Right cardiac atrium (tissue), 5 donors: ENCODE data around the gene SDCCAG8. TPM values are rescaled to one million over a fixed set of nuclear protein-coding genes. Genes with fewer than 3 reads are reported as not detected.

Experiments used
- ATAC-seq, 2 donors: fragments of 200-7000 bp; cut with Tn5 transposase; one replicate each; pipeline versions ENCODE4 v1.8.0 to v1.9.1; 2020; ENCODE audit warnings: moderate library complexity in 2 of 2, mild to moderate bottlenecking in 1 of 2
- DNase-seq, 3 donors: peaks; one replicate each; pipeline ENCODE4 v3.0.0-alpha.2; 2020
- H3K27ac ChIP-seq: one replicate; pipeline ENCODE4 v1.5.1; 2013; ENCODE audit warnings: mild to moderate bottlenecking, low read length, control low read depth, moderate library complexity
- H3K27me3 ChIP-seq: one replicate; pipeline ENCODE4 v1.6.1; 2013; ENCODE audit not compliant: control insufficient read depth, insufficient read depth
- H3K4me1 ChIP-seq: one replicate; pipeline ENCODE4 v1.6.1; 2013; ENCODE audit warnings: low read length; ENCODE audit not compliant: control insufficient read depth, insufficient read depth
- H3K4me3 ChIP-seq: one replicate; pipeline ENCODE4 v1.5.1; 2013; ENCODE audit warnings: low read length, control low read depth
- H3K9me3 ChIP-seq: one replicate; pipeline ENCODE4 v1.6.1; 2013; ENCODE audit warnings: low read length; ENCODE audit not compliant: control insufficient read depth
- WGBS: extraction: QIAGEN DNeasy Blood & Tissue Kit; methylation state at CpG from one replicate; pipeline ENCODE4 v1.1.7; 2013; 5-methylcytosine and 5-hydroxymethylcytosine counted together
- intact Hi-C, 4 donors: fragments of 100-400 bp; cut with DNase I; formaldehyde crosslinking; loops; one replicate each; pipeline versions ENCODE4 v1.11.0 to v1.14.0; 2022 to 2023
- polyA plus RNA-seq: library from polyadenylated mRNA; stranded (reverse); fragments of 200-250 nt; gene quantifications from one replicate; pipeline ENCODE4 v1.2.3, GENCODE V29; 2013
- total RNA-seq, 4 donors: library from RNA; stranded (reverse); fragmentation: NEBNext Ultra II Directional; extraction: Animal tissue kit (Norgen Biotek cat#: 25700); gene quantifications; one replicate each; pipeline ENCODE4 v1.2.1, GENCODE V29; 2021
- donor health status: healthy with polysubstance abuse.
- donor health status: DM: no; HTN: yes; CAD: no.
- donor health status: DM: no; HTN: no; CAD: no.
- donor health status: DM: no; HTN: yes; CAD: no; lungs with severe emphysema.
- donor health status: DM: yes; HTN: yes; CAD: no.

Gene SDCCAG8
- total and polyA plus RNA-seq, 5 donors, result 16.9 to 31.7 (median 26.6) TPM

DNA sequence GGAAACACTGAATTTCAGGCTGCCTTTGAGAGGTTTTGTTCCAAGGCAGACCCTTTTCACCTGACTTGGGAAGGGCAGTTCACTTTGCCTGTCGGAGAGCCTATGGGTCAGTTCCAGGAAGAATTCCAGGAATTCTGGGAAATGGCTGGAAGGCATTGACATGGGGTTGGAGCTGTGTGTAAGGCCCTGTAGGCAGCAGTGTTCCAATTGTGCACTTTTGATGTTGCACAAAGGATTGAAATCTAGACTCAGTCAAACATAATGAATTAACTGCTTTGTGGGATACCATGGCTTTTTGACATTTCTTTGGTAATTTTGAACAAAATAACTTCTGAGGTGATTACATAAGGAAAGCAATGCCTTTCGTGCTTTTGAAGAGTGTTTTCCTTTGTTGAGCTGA is 184.6 kb downstream of the SDCCAG8 start:
- no peak for DNase-seq
- intact Hi-C loops, result no loop called here
- no peaks in the 10 kb centered on the region for H3K27me3 ChIP-seq
- no peak for ATAC-seq
- no peak overlapping the region for H3K4me3 ChIP-seq
- H3K9me3 ChIP-seq, result no peaks in the 10 kb centered on the region
- 87% methylated on average over 2 of the region's 2 CpGs for WGBS
- H3K27ac ChIP-seq, result no peak overlapping the region
- no peaks in the 10 kb centered on the region for H3K4me1 ChIP-seq

DNA sequence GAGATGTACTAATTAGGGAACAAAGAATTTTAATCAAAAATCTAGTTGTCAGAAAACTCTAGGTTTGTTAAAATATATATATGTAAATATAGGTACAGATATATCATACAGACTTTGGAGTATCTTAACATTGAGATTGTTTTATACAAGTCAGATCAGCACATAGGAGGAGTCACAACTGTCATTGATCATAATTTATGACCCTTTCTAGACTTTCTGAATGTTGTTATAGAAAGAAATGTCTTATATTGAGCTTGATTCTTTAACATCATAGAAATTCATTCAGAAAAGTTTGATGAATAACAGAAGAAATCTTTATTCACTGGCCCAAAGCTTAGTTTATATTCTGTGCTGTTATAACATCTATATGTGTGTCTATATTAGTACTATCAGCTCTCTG is 185.8 kb downstream of the SDCCAG8 start:
- Histone ChIP-seq H3K27ac (no peak overlapping the region), H3K4me1 (no peaks in the 10 kb centered on the region), H3K9me3 (no peaks in the 10 kb centered on the region), H3K27me3 (no peaks in the 10 kb centered on the region), H3K4me3 (no peak overlapping the region)
- no peak for ATAC-seq
- no peak for DNase-seq
- intact Hi-C loops, result no loop called here

DNA sequence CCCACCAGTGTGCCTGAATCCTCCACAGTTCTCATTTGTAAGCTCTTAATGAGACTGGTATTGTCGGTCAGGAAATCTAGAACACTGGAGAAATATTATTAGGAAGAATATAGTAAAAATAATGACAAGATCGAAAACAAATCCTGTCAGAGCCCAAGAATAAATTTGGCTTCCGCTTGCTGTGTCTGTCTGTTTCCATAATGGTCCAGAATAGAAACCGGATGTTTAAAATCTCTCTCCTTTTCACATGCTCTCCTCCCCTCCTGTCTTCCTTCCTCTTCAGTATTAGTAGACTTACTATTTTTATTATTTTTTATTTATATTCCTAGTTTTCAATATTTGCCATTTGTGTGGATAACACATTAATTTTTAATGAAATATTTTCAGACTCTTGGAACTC is 187.7 kb downstream of the SDCCAG8 start:
- 48% methylated on average over 4 of the region's 4 CpGs for WGBS
- no peak for ATAC-seq
- intact Hi-C loops, result no loop called here
- Histone ChIP-seq H3K4me3 (no peak overlapping the region), H3K27ac (no peak overlapping the region), H3K4me1 (peaks cover 3% of the 10 kb centered on the region), H3K9me3 (no peaks in the 10 kb centered on the region), H3K27me3 (no peaks in the 10 kb centered on the region)
- no peak for DNase-seq

DNA sequence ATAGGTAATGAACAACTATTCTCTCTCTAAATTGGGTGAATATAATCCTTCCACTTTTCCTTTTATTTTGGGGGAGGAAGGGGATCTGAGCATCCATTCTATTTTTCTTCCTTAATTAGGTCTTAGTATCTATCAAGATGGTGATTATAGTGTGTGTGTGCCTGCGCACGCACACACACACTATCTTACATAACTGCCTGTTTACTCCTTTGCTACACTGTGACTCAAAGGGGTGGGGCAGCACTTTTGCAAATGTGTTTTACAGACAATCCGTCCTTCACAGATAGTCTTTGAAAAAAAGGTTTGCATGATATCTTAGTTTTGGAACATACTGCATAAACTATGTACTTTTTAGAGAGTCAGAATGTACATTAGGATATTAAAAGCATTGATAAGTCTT is 191.5 kb downstream of the SDCCAG8 start:
- Histone ChIP-seq H3K4me3 (no peak overlapping the region), H3K4me1 (peaks cover 3% of the 10 kb centered on the region), H3K9me3 (no peaks in the 10 kb centered on the region), H3K27ac (no peak overlapping the region), H3K27me3 (no peaks in the 10 kb centered on the region)
- 47% methylated on average over 3 of the region's 3 CpGs for WGBS
- peak in 2 of 3 donors; percentile 35 to 73 for DNase-seq
- intact Hi-C loops, result no loop called here
- peak; percentile 59 to 74 for ATAC-seq

DNA sequence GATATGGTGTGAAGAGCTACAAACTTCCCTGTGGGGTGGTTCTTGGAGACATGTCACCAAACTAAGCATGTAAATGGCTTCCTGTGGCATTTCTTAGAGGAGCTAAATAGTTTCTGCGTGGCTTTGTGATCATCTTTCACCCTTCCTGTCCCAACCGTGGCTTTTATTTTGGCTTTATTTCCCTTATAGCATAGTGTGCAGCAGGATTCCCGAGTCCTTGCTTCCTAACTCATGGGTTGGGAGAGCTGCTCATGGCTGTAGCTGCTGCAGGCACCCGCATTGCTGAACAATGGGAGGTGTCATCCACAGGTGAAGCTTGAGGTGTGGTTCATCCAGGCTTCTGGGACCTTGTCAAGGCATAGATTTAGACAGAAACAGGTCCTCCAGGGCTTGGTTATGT is 192.0 kb downstream of the SDCCAG8 start:
- no peak overlapping the region for H3K4me3 ChIP-seq
- peaks cover 3% of the 10 kb centered on the region for H3K4me1 ChIP-seq
- intact Hi-C loops, result no loop called here
- no peak for DNase-seq
- no peaks in the 10 kb centered on the region for H3K27me3 ChIP-seq
- no peak overlapping the region for H3K27ac ChIP-seq
- 60% methylated on average over 4 of the region's 4 CpGs for WGBS
- no peaks in the 10 kb centered on the region for H3K9me3 ChIP-seq
- no peak for ATAC-seq

DNA sequence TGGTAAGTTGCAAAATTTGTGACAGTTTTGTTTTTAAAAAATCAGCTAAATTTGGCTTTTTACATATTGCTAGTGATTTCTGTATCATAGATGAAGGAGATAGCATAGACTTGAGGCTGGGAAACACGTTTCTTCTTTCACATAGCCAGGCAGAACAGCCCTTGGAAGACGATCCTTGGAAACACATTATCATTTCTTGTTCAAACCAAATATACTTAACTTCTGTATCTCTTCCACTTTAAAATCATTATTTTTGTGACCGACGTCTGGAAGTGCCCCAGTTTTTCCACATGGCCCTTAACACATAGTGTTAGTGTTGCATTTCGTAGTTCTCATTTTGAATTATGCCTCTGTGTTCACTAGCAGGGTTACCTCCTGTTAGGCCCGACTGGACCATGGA is 193.5 kb downstream of the SDCCAG8 start:
- intact Hi-C loops, result no loop called here
- Histone ChIP-seq H3K4me3 (no peak overlapping the region), H3K4me1 (peaks cover 3% of the 10 kb centered on the region), H3K27ac (no peak overlapping the region), H3K9me3 (no peaks in the 10 kb centered on the region), H3K27me3 (no peaks in the 10 kb centered on the region)
- DNase-seq, result no peak
- no peak for ATAC-seq
- WGBS, result 80% methylated on average over 6 of the region's 6 CpGs

DNA sequence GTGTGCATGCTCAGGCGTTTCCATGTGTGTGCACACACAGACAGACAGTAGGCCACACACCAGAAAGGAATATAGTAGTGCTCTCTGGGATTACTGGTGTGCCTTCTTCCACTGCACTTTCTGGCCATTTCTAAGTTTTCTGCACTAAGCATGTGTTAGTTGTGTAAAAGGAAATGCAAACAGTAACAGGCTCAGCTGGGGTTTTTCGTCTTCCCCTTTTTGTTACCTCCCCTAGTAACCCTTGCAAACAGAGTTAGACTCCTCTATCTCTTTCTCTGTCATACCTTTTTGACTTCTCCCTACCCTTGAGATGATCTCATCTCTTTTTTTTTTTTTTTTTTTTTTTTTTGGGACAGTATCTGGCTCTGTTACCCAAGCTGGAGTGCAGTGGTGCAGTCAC is 196.3 kb downstream of the SDCCAG8 start:
- H3K9me3 ChIP-seq, result no peaks in the 10 kb centered on the region
- H3K27ac ChIP-seq, result no peak overlapping the region
- ATAC-seq, result no peak
- peaks cover 3% of the 10 kb centered on the region for H3K4me1 ChIP-seq
- 92% methylated on average over 2 of the region's 2 CpGs for WGBS
- intact Hi-C loops, result no loop called here
- no peak overlapping the region for H3K4me3 ChIP-seq
- H3K27me3 ChIP-seq, result no peaks in the 10 kb centered on the region
- no peak for DNase-seq

DNA sequence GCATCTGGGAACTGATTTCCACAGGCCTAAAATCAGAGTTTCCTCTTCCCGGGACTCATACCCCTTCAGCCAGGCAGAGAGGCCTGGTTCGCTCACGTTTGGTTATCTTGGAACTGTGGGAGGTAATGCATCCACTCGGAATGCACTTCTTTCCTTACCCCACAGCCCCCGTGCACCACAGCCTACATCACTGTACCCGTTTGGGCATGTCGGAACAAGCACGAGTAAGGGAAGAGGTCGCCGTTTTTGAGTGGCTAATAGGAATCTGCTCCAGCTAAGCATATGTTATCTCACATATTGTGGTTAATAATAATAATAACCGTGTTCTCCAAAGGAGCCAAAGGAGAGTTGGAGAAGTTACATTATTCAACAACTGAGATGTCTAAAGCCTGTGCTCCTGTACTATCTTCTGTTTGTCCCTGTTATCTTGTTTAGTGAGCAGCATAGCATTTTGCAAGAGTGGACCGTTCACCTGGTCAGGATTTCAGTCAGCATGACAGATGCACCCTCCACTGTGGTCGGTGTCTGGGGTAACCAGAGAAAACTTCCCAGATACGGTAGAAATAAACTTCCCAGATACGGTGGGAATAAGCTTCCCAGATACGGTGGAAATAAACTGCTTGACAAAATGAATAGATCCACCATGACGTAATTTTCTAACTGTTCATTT is 198.6 kb downstream of the SDCCAG8 start:
- H3K4me1 ChIP-seq, result no peaks in the 10 kb centered on the region
- H3K27me3 ChIP-seq, result no peaks in the 10 kb centered on the region
- H3K27ac ChIP-seq, result no peak overlapping the region
- ATAC-seq, result no peak
- no peak for DNase-seq
- H3K4me3 ChIP-seq, result no peak overlapping the region
- intact Hi-C loops, result no loop called here
- no peaks in the 10 kb centered on the region for H3K9me3 ChIP-seq
- WGBS, result 82% methylated on average over 17 of the region's 17 CpGs

DNA sequence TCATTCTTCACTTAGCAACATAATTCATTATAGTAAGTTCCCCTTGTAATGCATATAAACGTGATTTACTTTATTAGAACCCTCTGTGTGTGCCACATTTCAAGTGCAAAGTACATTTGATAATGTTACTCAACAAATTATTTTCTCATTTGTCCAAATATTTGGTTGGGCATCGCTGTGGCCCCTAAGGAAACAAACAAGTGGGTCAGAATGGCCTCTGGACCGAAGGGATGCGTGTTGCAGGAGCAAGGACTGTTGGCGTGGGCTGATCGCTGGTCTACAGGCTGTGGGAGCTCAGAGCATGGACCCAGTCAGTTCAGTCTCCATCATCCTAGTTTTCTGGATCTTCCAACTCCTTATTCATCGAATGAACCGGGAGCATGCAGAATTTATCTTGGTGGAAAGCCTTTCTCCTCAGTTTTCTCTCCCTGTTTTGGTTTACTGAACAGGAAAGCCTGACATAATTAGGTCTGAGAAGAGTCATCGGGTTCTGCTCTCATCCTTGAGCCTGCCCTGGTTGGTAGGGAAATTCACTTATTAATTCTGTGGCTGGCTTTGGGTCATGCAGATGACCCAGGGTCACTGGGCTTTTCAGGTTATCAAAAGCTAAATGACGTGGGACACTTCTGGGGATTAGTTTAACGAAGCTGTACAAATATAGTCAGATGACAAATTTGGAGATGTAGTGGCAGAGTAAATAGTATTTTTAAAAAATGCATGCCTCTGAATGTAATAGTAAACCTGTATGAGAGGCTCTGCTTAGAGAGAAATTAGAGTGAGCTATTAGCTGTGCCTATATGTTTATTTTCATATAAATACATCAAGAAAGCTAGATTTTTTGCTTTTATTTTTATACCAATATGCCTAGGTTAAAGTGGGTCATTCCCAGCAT is 200.2 kb downstream of the SDCCAG8 start:
- DNase-seq (no peak), ATAC-seq (no peak)
- H3K27me3 ChIP-seq, result no peaks in the 10 kb centered on the region
- intact Hi-C loops, result no loop called here
- no peaks in the 10 kb centered on the region for H3K4me1 ChIP-seq
- no peak overlapping the region for H3K4me3 ChIP-seq
- no peak overlapping the region for H3K27ac ChIP-seq
- 92% methylated on average over 11 of the region's 11 CpGs for WGBS
- no peaks in the 10 kb centered on the region for H3K9me3 ChIP-seq

DNA sequence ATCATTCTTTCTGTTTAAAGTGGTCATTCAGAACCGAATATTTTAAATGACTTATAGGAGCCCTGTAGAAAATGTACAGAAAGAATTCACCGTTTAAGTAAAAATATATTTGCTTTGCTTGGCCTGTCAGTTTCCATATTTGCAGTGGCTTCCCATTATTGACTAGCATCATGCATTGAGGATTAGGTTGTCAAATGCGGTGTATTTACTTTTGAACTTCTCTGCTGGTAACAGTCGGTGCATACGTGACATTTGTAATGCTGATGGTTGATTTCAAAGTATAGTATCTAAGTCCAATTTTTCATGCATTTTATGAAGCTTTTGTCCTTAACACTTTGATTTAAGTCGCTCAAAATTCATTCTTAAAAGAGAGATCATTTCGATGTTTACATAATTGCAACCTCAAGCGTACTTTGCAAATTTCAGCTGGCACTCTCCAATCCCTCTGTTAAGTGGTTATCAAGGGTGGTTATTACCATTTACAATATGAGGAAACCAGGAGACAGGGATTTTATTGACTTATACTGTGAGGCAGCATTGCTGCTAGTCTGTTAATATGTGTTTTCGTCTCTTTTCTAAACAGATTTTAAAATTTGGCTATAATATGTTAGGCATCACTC is 201.6 kb downstream of the SDCCAG8 start:
- 96% methylated on average over 9 of the region's 9 CpGs for WGBS
- ATAC-seq, result no peak
- DNase-seq, result no peak
- Histone ChIP-seq H3K9me3 (no peaks in the 10 kb centered on the region), H3K27ac (no peak overlapping the region), H3K4me1 (peaks cover 2% of the 10 kb centered on the region), H3K27me3 (no peaks in the 10 kb centered on the region), H3K4me3 (no peak overlapping the region)
- intact Hi-C loops, result no loop called here

DNA sequence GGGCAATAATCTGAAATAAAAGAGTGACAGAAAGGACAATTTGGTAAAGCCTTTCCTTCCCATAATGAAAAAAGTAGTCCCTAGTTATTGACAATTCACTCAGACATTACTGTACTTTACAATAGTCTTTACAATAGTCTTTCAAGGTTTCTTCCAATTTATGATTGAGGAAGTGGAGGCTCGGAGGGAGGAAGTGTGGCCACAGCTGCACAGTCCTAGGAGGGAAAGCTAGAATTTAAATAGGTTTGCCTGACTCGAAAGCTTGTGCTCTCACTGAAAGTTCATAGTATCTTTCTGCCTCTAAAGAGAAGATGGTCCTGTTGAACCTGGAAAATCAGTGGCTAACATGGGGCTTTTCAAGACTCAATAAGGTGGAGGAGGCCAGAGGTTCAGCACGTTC is 203.2 kb downstream of the SDCCAG8 start:
- no peaks in the 10 kb centered on the region for H3K9me3 ChIP-seq
- no peaks in the 10 kb centered on the region for H3K27me3 ChIP-seq
- peaks cover 2% of the 10 kb centered on the region for H3K4me1 ChIP-seq
- no peak overlapping the region for H3K4me3 ChIP-seq
- no peak overlapping the region for H3K27ac ChIP-seq
- intact Hi-C loops, result no loop called here
- DNase-seq (no peak), ATAC-seq (no peak)
- 76% methylated on average over 3 of the region's 3 CpGs for WGBS
